GM19351 (cell line): Measurements from ENCODE around the gene ZMAT5.

Experiments used
- ATAC-seq: cut with Tn5 transposase; IDR thresholded peaks from one replicate; pipeline ENCODE4 v1.9.1; 2021; ENCODE audit warnings: mild to moderate bottlenecking, moderate library complexity; ENCODE audit not compliant: unreplicated experiment

The ZMAT5 gene

DNA sequence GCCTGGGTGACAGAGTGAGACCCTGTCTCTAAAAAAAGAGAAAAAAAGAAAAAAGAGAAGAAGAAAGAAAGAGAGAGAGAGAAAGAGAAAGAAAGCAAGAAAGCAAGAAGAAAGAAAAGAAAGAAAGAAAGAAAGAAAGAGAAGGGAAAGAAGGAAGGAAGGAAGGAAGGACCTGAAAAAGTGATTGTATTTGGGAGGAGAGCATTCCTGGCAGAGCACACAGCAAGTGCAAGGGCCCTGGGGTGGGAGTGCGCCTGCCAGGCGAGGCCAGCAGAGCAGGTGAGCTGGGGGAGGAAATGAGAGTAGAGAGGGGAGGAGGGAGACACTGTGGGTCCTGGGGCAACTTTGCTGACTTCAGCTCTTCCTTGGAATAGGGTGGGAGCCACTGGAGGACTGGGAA, 54.7 kb downstream of the ZMAT5 start:
- ATAC-seq: no peak

DNA sequence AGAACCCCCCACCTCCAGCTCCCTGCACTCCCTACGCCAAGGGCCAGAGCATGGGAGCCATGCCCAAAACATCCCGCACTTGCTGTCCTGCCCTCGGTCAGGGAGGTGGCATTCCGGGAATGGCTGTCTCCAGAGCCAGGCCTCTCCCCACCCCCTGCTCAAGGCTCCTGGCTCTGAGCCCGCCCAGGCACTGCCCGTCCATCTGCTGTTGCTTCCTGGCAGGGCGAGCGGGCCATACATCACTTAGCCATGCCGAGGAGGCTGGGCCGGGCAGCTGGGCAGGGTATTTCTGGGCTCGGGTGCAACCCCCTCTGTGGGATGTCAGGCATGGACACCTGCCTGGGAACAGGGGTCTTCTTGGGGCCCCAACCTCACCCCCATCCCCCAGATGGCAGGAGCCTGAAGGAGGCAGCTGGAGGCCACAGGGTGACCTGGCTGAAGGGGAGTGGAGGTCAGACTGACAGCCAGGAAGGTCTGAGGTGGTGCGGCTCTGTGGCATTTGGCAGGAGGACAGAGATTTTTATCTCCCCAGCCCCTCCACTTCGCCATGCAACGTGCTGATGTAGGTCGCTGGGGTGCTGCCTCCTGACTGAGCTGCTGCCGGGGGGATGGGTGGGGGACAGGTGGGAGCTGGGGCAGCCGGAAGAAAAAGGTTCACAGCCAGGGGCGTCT, 55.7 kb downstream of the ZMAT5 start:
- no peak for ATAC-seq

DNA sequence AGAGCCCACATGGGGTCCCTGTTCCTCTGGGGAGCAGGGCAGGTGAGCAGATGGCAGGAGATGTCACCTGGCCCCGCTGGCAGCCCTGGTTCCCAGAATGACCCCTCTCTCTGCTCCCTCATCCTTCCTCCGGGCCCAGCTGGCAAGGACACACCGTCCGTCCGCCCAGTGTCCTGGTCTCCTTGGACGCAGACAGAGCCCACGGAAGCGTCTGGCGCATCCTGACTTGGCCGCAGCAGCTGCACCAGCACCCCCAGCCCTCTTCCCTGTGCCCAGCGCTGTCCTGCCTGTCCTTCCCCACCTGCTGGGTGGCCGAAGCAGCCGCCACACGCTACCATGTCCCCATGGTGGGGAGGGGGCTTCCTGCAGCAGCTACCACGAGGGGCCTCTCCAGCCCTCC, 56.6 kb downstream of the ZMAT5 start:
- ATAC-seq: no peak

- no peak for ATAC-seq
These were observed 59.3 kb downstream of the ZMAT5 start for GRCh38 chr22:29707471-29707870.

DNA sequence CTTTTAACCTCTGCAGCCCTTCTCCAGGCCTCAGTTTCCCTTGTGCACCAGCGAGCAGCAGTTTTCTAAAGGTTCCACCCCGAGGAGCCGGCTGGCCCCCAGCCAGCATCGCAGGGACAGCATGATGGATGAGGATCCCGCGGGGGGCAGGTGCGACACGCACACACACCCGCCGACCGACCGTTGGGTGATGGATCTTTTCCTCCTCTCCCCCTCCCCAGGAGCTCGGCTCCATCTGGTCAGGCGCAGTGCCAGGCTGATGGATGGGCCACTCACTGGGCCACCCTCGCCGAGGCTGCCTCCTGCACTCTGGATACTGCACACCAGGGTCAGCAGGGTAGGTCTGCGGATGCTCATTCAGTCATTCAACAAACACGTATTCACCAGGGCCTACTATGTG, 59.8 kb downstream of the ZMAT5 start:
- ATAC-seq: no peak

GRCh38 chr22:29706486-29706885, 60.3 kb downstream of the ZMAT5 start:
- no peak for ATAC-seq

- ATAC-seq: no peak
These were observed 61.2 kb downstream of the ZMAT5 start for GRCh38 chr22:29705651-29706050.

GRCh38 chr22:29704528-29705285, 62.1 kb downstream of the ZMAT5 start:
- ATAC-seq: no peak

- ATAC-seq: no peak
These were observed 63.1 kb downstream of the ZMAT5 start for GRCh38 chr22:29703569-29704195.

DNA sequence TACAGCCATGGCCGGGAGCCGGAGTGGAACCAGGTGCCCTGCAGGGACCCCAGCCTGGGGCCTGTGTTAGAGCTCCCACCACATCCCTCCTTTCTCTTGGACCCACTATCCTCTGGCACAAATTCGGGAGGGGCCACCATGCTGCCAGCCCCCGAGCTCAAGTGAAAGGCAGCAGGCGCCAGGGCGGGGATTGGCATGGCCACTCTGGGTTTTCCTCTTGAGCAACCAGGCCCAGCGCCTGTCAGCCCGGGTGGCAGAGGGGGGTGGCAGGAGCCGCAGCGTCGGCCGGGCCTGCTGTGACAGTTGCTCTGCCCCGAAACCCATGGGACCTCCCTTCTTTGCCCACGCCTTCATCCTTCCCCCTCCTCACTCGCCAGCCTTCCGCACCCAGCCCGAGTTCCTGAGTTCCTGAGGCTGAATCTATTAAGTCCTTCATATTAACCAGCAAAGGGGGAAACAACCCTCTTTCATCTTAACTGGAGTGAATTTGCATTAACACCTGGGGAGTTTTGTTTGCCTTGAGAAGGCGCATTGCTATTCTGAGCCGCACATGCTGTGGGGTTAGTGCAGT, 63.8 kb downstream of the ZMAT5 start:
- ATAC-seq: no peak

- ATAC-seq: no peak
These were observed 64.5 kb downstream of the ZMAT5 start for GRCh38 chr22:29702000-29702930.

GRCh38 chr22:29701155-29701999, 65.4 kb downstream of the ZMAT5 start:
- ATAC-seq: no peak

DNA sequence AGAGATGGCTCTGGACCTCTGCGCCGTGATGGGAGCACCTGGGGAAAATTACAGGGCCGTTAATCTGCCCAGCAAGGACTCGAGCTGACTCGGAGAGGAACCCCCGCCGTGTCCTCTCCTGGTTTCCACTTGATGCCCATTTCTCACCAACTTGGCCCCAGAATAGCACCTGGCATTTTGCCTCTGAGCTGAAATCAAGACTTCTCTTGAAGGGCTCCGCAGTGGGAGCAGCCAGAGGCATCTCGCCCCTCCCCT, 66.0 kb downstream of the ZMAT5 start:
- ATAC-seq: no peak

GRCh38 chr22:29700206-29700899, 66.5 kb downstream of the ZMAT5 start:
- no peak for ATAC-seq

GRCh38 chr22:29697853-29698598, 68.8 kb downstream of the ZMAT5 start:
- no peak for ATAC-seq

DNA sequence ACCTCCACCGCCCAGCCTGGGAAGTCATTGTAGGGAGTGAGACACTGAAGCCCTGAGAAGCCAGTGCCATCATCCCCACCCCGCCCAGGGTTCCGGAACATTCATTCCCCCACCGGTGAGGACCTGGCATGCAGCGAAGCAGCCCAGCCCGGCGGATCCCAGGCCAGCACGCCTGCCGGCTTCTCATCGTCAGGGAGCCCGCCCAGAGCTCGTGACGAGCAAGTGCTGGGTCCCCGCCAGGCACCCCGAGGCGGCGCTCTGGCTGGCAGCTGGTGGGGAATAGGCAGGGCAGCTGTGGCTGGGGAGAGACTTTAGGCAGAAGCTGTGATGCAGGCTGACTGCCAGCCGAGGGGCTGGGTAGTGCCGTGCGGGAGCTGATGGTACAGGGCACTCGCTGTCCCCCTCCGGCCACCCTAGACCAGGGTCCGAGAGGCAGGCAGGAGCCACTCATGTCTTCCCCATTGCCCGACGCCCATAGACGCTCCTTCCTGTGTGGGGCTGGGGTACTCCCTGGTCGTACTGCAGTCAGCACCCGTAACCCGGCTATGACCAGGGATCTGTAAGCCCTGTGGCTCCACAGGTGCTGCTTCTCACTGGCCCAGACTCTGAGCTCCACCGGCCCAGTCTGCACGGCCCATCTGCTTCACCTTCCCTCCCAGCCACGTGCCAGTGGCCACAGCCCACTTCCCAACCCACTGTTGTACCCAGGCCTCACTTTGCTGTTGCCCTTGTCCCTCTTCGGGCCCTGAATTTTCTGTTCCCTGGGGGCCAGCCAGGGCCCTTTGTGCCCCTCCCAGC, 71.5 kb downstream of the ZMAT5 start:
- ATAC-seq: no peak

GRCh38 chr22:29693671-29694070, 73.1 kb downstream of the ZMAT5 start:
- no peak for ATAC-seq

- no peak for ATAC-seq
These were observed 73.6 kb downstream of the ZMAT5 start for GRCh38 chr22:29693161-29693560.
